Endothelial cell of umbilical vein (primary cell): ENCODE data around the gene TTC1. TPM values are rescaled to one million over a fixed set of nuclear protein-coding genes. Genes with fewer than 3 reads are reported as not detected.

Experiments
- BruUV-seq: library from RNA; stranded (reverse); fragments of 400-500 nt; replicated peaks from 2 replicates; lab custom pipeline; 2021; lab: Mats Ljungman, UMichigan
- CTCF ChIA-PET: fragments of 300-600, 350-600 bp; sonication (Branson Sonifier 250); formaldehyde crosslinking; loops from one replicate; lab custom pipeline; 2021; ENCODE audit warnings: antibody characterized with exemption, inconsistent platforms; lab: Charles Lee
- POLR2A ChIA-PET: fragments of 300-600, 350-600 bp; sonication (Branson Sonifier 250); formaldehyde crosslinking; loops from one replicate; lab custom pipeline; 2021; ENCODE audit warnings: antibody characterized with exemption, inconsistent platforms; lab: Charles Lee
- DNase-seq: peaks from one replicate; pipeline ENCODE4 v3.0.0-alpha.2; 2011; ENCODE audit warnings: low read depth, low spot score
- FAIRE-seq: peaks from 2 replicates; lab custom pipeline; 2011; peaks lifted over from hg19 to GRCh38; lab: Jason Lieb, UNC
- H2AFZ ChIP-seq: 2 replicates; pipeline ENCODE4 v1.6.0; 2012; ENCODE audit warnings: low read depth, low read length, control low read depth, inconsistent platforms
- H3K27ac ChIP-seq: 2 replicates; pipeline ENCODE4 v1.5.1; 2011; ENCODE audit warnings: low read depth, mild to moderate bottlenecking, control low read depth, low read length, moderate library complexity; ENCODE audit not compliant: insufficient read depth
- H3K27me3 ChIP-seq, 2 experiments: 2 replicates each; pipeline versions ENCODE4 v1.6.0 to v1.6.1; 2011; ENCODE audit warnings: low read length in 2 of 2, mixed read lengths in 1 of 2; ENCODE audit not compliant: control insufficient read depth in 2 of 2, insufficient read depth in 2 of 2
- H3K36me3 ChIP-seq, 2 experiments: 2 replicates in 1 of 2; 3 replicates in 1 of 2; pipeline ENCODE4 v1.5.1; 2011; ENCODE audit warnings: low read length in 2 of 2, mild to moderate bottlenecking in 1 of 2, moderate library complexity in 1 of 2; ENCODE audit not compliant: control insufficient read depth in 2 of 2, insufficient read depth in 2 of 2; ENCODE audit errors: extremely low read depth in 1 of 2
- H3K4me1 ChIP-seq: 3 replicates; pipeline ENCODE4 v1.5.1; 2011; ENCODE audit warnings: mild to moderate bottlenecking, low read length; ENCODE audit not compliant: control insufficient read depth, insufficient read depth; ENCODE audit errors: extremely low read depth
- H3K4me2 ChIP-seq: 2 replicates; pipeline ENCODE4 v1.6.1; 2011; ENCODE audit warnings: low read length, control low read depth, mixed read lengths; ENCODE audit not compliant: insufficient read depth
- H3K4me3 ChIP-seq, 3 experiments: fragments of 200-600 bp in 1 of 3; sonication (generic), shearing (Covaris generic) in 1 of 3; replicated peaks in 1 of 3; 2 replicates each; pipeline ENCODE4 v1.5.1; 2011 to 2016; ENCODE audit warnings: control low read depth in 3 of 3, low read length in 3 of 3, mild to moderate bottlenecking in 2 of 3, inconsistent platforms in 1 of 3, low read depth in 1 of 3, moderate library complexity in 1 of 3; ENCODE audit not compliant: insufficient read depth in 1 of 3
- H3K79me2 ChIP-seq: 2 replicates; pipeline ENCODE4 v1.6.0; 2012; ENCODE audit warnings: low read length, inconsistent platforms; ENCODE audit not compliant: control insufficient read depth, insufficient read depth
- H3K9ac ChIP-seq: replicated peaks from 2 replicates; pipeline ENCODE3; 2011; ENCODE audit warnings: low read length, control low read depth; ENCODE audit not compliant: insufficient read depth; ENCODE audit errors: extremely low read depth
- H3K9me1 ChIP-seq: replicated peaks from 3 replicates; pipeline ENCODE4 v1.6.0; 2011; ENCODE audit warnings: mild to moderate bottlenecking, low read length; ENCODE audit not compliant: control insufficient read depth, insufficient read depth; ENCODE audit errors: extremely low read depth
- H3K9me3 ChIP-seq: replicated peaks from 2 replicates; pipeline ENCODE4 v1.5.1; 2012; ENCODE audit warnings: low read length, inconsistent platforms; ENCODE audit not compliant: control insufficient read depth, insufficient read depth
- H4K20me1 ChIP-seq: replicated peaks from 2 replicates; pipeline ENCODE3; 2011; ENCODE audit warnings: mild to moderate bottlenecking, low read length; ENCODE audit not compliant: control insufficient read depth, insufficient read depth; ENCODE audit errors: extremely low read depth
- EZH2 ChIP-seq: IDR thresholded peaks from 2 replicates; pipeline ENCODE4 v1.6.1; 2012; ENCODE audit warnings: borderline replicate concordance, low read depth, mild to moderate bottlenecking, moderate library complexity, low read length, inconsistent platforms; ENCODE audit not compliant: severe bottlenecking
- FOS ChIP-seq: IDR thresholded peaks from 2 replicates; pipeline ENCODE4 v1.6.1; 2011; ENCODE audit warnings: mild to moderate bottlenecking, low read length, moderate library complexity, borderline replicate concordance; ENCODE audit not compliant: insufficient read depth
- GATA2 ChIP-seq: IDR thresholded peaks from 2 replicates; pipeline ENCODE4 v1.7.0; 2011; ENCODE audit warnings: low read depth, mild to moderate bottlenecking, moderate library complexity, mixed read lengths, low read length; ENCODE audit not compliant: insufficient read length, insufficient read depth
- JUN ChIP-seq: IDR thresholded peaks from 2 replicates; pipeline ENCODE4 v1.6.1; 2011; ENCODE audit warnings: borderline replicate concordance, low read depth; ENCODE audit not compliant: insufficient read length, insufficient read depth
- MYC ChIP-seq: IDR thresholded peaks from one replicate; pipeline ENCODE4 v1.6.1; 2011; ENCODE audit warnings: mild to moderate bottlenecking, low read depth, low read length
- POLR2A ChIP-seq: IDR thresholded peaks from 2 replicates; pipeline ENCODE4 v1.6.1; 2012; ENCODE audit warnings: low read depth, mild to moderate bottlenecking, control low read depth, low read length
- POLR2AphosphoS5 ChIP-seq: IDR thresholded peaks from 2 replicates; pipeline ENCODE4 v1.6.1; 2012; ENCODE audit warnings: low read depth, mild to moderate bottlenecking, control low read depth, low read length, moderate library complexity; ENCODE audit not compliant: insufficient read depth
- dilution Hi-C: fragments of 300-500 bp; cut with MboI; formaldehyde crosslinking; loops from one replicate; pipeline ENCODE4 v1.15.0; 2019; ENCODE audit warnings: low sequenced_read_pairs; ENCODE audit not compliant: extremely low pct_ligation_motif_present
- intact Hi-C: fragments of 100-400 bp; cut with micrococcal nuclease; formaldehyde crosslinking; loops from one replicate; pipeline ENCODE4 v1.10.0; 2022
- polyA plus RNA-seq, 4 experiments: library from polyadenylated mRNA; depleted of rRNA in 3 of 4; stranded (reverse) in 3 of 4; unstranded in 1 of 4; fragments of >200 nt; gene quantifications; 2 replicates each; pipeline versions ENCODE4 v1.2.1 to v1.2.3, GENCODE V29; 2011 to 2012; ENCODE audit warnings: missing spikeins in 1 of 4
- total RNA-seq: library from RNA; stranded (reverse); gene quantifications from 2 replicates; pipeline ENCODE4 v1.2.3, GENCODE V29; 2021
- TF ChIP-seq, protein P1 (sequence below): IDR thresholded peaks from 2 replicates; pipeline ENCODE4 v1.6.1; 2011; ENCODE audit not compliant: insufficient read depth, insufficient read length
- TF ChIP-seq, protein P2 (sequence below), 2 donors: IDR thresholded peaks; 1 replicate in 1 of 2; 2 replicates in 1 of 2; pipeline ENCODE4 v1.5.1; 2011; ENCODE audit warnings: low read length in 2 of 2, mild to moderate bottlenecking in 2 of 2, moderate library complexity in 2 of 2, control low read depth in 1 of 2, inconsistent platforms in 1 of 2, low read depth in 1 of 2; ENCODE audit not compliant: insufficient read depth in 1 of 2; ENCODE audit errors: extremely low read depth in 1 of 2

TTC1 gene
- total and polyA plus RNA-seq, 2 donors (not counting 3 experiments of a cell fraction or from before 2014, with no cell fraction given), result 23.9 to 62.6 TPM

DNA sequence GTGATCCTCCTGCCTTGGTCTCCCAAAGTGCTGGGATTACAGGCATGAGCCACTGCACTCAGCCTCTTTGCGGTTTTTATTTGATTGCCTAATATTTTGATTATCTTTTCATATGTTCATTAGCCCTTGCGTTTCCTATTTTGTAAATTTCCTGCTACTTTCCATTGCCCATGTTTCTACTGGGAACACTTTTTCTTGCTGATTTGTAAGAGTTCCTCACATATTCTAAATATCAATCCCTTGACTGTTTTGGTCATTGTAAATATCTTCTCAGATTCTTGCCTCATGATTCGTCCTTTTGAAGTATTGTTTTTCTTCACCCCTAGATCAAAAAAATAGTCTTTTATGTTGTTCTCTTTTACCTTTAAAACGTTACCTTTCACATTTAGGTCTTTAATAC lies 37.9 kb upstream of the TTC1 start:
- no peak for FAIRE-seq
- H3K4me3 ChIP-seq, result no peak overlapping the region
- ChIA-PET CTCF (no interaction called here), POLR2A (no interaction called here)
- no TSS peak for BruUV-seq
- no peaks in the 10 kb centered on the region for H3K9me1 ChIP-seq
- no peak overlapping the region for H3K27ac ChIP-seq
- peaks cover 12% of the 10 kb centered on the region for H3K4me1 ChIP-seq
- TF ChIP-seq JUN, result no peak
- no peak for TF ChIP-seq GATA2
- no peak for TF ChIP-seq EZH2
- TF ChIP-seq, protein P1, sequence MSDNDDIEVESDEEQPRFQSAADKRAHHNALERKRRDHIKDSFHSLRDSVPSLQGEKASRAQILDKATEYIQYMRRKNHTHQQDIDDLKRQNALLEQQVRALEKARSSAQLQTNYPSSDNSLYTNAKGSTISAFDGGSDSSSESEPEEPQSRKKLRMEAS, result no peak
- TF ChIP-seq MYC, result no peak
- TF ChIP-seq, protein P2, sequence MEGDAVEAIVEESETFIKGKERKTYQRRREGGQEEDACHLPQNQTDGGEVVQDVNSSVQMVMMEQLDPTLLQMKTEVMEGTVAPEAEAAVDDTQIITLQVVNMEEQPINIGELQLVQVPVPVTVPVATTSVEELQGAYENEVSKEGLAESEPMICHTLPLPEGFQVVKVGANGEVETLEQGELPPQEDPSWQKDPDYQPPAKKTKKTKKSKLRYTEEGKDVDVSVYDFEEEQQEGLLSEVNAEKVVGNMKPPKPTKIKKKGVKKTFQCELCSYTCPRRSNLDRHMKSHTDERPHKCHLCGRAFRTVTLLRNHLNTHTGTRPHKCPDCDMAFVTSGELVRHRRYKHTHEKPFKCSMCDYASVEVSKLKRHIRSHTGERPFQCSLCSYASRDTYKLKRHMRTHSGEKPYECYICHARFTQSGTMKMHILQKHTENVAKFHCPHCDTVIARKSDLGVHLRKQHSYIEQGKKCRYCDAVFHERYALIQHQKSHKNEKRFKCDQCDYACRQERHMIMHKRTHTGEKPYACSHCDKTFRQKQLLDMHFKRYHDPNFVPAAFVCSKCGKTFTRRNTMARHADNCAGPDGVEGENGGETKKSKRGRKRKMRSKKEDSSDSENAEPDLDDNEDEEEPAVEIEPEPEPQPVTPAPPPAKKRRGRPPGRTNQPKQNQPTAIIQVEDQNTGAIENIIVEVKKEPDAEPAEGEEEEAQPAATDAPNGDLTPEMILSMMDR (IDR thresholded peaks at IDR 0.05; ENCODE audit: extremely low read depth in 1 of 2, insufficient read depth in 1 of 2, low read depth in 1 of 2, low read length in 2 of 2), result no peak
- no peak for TF ChIP-seq POLR2AphosphoS5
- no peak for TF ChIP-seq POLR2A
- no peak for TF ChIP-seq FOS
- intact Hi-C loops, result no loop called here
- no peaks in the 10 kb centered on the region for H3K79me2 ChIP-seq
- no peak for DNase-seq
- no peak overlapping the region for H2AFZ ChIP-seq
- no peak overlapping the region for H3K4me2 ChIP-seq
- H3K9me3 ChIP-seq, result no peaks in the 10 kb centered on the region
- dilution Hi-C loops, result no loop called here
- no peaks in the 10 kb centered on the region for H3K36me3 ChIP-seq
- H4K20me1 ChIP-seq, result no peaks in the 10 kb centered on the region
- H3K9ac ChIP-seq, result no peak overlapping the region
- peaks cover 22 to 39% of the 10 kb centered on the region in 2 experiments for H3K27me3 ChIP-seq
